Stimulated activated CD8-positive, alpha-beta memory T cell treated with anti-CD3 and anti-CD28 coated beads, Interleukin-4, amount 100 ng/mL, for 1 hour (primary cell): ENCODE data around the gene PRPF6.
"Not testable (repeated sequence)": the region's sequence is repeated elsewhere in the genome, so short reads cannot be mapped to it uniquely, and the experiment has no call there.

Experiments
- DNase-seq, 2 donors: peaks; one replicate each; pipeline ENCODE4 v3.0.0-alpha.2; 2020; ENCODE audit warnings: low read depth in 2 of 2, low spot score in 1 of 2

PRPF6 gene

DNA sequence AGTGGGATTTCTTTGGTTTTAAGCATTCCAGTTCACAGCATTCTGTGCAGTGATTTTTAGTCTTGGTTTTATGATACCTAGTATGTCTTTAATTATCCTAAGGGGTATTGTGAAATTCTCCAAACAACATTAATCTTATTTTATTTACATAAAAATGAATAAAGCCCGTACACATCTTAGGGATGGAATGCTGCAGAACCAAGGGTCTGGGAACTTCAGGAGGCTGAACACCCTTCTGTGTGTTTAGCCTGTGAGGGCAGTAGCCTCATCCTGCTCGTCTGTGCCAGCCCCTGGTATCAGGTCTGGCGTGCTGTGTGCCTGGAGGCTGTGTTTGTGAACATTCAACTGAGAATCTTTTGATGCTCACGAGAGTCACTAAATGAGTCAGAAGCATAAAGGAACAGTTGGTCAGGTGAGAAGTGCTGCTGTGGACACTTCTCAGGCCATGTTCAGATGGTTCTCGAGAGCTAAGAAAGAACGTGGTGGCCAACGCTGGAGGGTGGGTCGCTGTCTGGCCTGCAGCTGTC is 29.8 kb downstream of the PRPF6 start:
- DNase-seq, result no peak

DNA sequence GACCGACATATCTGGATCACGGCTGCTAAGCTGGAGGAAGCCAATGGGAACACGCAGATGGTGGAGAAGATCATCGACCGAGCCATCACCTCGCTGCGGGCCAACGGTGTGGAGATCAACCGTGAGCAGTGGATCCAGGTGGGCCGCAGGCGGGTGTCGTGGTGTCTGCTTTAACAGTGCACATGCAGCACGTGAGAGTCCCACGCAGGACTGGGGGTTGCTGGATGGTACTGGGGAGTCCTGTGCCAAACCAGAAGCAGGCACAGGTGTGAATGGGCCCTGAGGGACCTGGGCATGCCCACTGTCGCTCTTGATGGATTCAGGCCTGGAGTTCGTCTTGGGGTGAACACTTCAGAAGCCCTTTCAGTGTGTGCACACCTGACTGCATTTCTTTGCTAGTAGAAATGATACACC is 30.4 kb downstream of the PRPF6 start:
- no peak for DNase-seq

DNA sequence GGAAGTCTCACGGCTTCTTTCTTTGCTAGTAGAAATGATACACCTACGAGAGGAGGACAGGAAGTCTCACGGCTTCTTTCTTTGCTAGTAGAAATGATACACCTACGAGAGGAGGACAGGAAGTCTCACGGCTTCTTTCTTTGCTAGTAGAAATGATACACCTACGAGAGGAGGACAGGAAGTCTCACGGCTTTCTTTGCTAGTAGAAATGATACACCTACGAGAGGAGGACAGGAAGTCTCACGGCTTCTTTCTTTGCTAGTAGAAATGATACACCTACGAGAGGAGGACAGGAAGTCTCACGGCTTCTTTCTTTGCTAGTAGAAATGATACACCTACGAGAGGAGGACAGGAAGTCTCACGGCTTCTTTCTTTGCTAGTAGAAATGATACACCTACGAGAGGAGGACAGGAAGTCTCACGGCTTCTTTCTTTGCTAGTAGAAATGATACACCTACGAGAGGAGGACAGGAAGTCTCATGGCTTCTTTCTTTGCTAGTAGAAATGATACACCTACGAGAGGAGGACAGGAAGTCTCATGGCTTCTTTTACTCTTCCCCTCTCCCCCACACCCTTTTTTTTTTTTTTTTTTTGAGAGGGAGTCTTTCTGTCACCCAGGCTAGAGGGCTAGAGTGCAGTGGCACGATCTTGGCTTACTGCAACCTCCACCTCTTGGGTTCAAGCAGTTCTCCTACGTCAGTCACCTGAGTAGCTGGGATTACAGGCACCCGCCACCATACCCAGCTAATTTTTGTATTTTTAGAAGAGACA is 31.6 kb downstream of the PRPF6 start:
- DNase-seq, result not testable (repeated sequence)

- DNase-seq, result no peak
Measured at GRCh38 chr20:64015635-64016034, 34.7 kb downstream of the PRPF6 start.

GRCh38 chr20:64021124-64021975 is 40.4 kb downstream of the PRPF6 start:
- DNase-seq, result no peak

- DNase-seq, result no peak
Measured at GRCh38 chr20:64022671-64023360, 41.9 kb downstream of the PRPF6 start.

DNA sequence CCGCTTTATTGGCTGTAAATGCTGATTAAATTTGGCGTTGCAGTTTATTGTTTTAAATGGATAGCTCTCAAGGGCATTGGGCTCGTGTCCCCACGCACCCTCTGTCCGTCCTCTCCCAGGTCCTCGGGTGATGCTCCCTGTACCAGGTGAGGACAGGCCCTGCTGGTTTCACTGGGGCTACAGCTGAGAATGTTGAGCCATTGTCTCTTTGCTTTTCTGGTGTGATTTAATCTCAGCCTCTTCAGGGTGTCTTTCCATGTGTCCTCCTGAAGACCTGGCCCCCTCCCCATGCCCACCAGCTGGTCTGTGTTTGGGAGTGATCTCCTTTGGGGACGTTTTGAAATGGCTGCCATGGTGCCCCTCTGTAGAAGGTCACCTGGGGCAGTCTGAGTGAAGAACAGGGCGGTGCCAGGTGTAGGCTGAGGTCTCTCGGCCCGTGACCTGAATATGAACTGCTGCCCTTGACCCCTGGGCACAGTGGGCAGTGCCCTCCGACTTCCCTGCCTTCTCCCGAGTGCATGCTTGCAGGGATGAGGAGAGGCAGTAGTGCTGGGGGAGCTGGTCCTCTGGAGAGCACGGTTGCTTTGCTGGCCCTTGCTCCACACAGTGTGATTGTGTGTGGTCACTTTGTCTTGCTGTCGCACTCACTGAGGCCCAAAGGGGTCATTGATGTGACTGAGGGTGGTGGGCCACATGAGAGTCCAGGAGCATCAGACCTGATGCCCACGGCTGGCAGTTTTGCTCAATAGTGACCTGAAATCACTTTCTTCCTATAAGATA is 42.6 kb downstream of the PRPF6 start:
- DNase-seq, result no peak

DNA sequence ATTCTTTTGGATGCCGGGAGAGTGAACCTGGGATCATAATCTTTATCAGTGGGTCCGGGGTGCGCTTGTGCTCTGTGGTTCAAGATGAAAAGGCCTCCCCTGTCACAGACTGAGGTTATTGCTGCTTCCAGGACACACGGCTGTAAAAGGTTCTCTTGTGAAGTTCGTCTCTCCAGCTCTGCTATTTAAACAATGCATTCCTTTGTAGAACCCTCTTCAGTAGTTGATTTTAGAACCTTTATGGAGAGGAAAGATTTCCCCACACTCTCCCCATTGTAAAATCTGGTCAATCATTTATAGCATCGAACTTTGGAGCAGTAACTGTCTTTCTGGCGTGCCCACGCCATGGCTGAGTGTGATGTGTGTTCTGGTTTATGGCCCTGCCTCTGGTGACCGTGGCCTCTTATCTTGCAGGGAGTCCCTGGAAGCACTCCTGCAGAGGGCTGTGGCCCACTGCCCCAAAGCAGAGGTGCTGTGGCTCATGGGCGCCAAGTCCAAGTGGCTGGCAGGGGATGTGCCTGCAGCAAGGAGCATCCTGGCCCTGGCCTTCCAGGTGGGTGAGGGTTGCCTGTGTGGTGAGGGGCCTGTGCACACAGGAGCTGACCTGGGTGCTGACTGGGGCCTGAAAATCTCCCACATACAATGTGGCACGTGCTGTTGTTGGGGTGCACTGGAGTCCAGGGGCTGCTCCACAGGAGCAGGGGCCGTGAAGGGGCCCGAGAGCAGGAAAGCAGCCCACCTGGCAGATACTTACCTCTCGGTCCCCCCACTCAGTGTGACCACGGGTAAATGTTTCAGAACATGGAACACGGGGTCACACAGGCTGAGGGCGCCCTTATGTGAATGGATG is 43.4 kb downstream of the PRPF6 start:
- no peak for DNase-seq

GRCh38 chr20:64025101-64025825 is 44.3 kb downstream of the PRPF6 start:
- no peak for DNase-seq

- DNase-seq, result no peak
Measured at GRCh38 chr20:64025826-64026412, 45.0 kb downstream of the PRPF6 start.

DNA sequence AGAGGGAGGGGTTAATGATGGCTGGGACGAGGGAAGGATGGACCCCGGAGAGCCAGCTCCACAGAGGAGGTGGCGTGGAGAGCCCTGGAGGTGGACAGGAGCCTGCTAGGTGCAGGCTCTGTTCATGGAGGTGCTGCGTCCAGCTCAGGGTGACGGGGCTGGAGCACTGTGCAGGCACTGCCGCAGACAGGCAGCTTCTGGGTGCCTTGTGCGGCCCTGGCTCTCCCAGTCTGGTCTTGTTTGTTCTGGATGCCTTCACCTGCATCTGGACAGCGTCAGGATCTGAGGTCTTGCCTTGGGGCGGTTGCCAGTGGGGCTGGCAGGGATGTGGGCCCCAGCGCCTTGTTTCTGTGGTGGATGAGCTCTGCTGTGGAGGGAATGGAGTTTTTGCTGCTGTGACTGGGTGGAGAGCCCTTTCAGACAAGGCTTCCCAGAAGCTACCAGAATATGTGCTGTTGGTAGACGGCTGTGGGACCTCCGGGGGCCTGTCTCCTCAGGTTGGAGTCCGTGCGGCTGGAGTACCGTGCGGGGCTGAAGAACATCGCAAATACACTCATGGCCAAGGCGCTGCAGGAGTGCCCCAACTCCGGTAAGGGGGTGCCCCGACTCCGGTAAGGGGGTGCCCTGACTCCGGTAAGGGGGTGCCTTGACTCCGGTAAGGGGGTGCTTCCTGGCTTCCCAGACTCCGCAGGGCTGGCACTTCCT is 47.2 kb downstream of the PRPF6 start:
- DNase-seq, result no peak

DNA sequence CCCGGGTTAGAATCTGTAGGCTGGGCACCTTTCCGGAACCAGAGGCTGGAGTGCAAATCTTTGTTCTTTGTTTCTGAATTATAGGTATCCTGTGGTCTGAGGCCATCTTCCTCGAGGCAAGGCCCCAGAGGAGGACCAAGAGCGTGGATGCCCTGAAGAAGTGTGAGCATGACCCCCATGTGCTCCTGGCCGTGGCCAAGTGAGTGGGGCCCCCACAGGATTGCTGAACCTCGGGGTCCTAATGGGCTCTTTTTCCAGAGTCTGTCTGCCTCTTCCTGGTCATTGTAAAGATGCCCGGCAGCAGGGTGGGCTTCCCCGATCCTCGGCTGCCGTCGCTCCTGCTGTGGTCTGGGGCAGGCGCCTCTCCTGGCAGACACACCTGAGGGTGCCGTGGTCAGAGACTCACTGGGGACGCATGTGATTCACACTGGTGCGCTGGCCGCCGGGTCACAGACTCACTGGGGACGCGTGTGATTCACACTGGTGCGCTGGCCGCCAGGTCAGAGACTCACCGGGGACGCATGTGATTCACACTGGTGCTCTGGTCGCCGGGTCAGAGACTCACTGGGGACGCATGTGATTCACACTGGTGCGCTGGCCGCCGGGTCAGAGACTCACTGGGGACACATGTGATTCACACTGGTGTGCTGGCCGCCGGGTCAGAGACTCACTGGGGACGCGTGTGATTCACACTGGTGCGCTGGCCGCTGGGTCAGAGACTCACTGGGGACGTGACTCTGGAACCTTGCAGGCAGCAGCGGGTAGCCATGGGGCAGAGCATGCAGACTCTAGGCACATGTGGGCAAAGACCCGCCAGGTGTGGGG is 48.6 kb downstream of the PRPF6 start:
- no peak for DNase-seq

- DNase-seq, result no peak
Measured at GRCh38 chr20:64030371-64031134, 49.6 kb downstream of the PRPF6 start.

DNA sequence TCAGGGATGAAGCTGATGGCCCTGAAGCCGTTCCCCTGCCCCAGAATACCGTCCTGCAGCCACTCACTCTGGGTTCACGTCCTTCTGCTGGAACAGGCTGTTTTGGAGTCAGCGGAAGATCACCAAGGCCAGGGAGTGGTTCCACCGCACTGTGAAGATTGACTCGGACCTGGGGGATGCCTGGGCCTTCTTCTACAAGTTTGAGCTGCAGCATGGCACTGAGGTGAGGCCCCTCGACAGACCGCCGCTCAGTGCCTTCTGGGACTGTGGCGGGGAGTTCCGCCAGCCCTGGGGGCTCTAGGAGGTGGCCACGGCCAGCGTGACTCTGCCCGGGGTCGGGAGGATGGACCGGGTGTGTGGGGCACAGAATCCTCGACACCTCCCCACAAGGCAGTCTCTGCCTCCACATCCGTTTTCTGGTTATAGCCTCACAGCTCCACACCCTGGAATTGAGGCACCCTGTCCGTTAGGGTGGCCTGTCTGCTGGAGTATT is 50.9 kb downstream of the PRPF6 start:
- no peak for DNase-seq

DNA sequence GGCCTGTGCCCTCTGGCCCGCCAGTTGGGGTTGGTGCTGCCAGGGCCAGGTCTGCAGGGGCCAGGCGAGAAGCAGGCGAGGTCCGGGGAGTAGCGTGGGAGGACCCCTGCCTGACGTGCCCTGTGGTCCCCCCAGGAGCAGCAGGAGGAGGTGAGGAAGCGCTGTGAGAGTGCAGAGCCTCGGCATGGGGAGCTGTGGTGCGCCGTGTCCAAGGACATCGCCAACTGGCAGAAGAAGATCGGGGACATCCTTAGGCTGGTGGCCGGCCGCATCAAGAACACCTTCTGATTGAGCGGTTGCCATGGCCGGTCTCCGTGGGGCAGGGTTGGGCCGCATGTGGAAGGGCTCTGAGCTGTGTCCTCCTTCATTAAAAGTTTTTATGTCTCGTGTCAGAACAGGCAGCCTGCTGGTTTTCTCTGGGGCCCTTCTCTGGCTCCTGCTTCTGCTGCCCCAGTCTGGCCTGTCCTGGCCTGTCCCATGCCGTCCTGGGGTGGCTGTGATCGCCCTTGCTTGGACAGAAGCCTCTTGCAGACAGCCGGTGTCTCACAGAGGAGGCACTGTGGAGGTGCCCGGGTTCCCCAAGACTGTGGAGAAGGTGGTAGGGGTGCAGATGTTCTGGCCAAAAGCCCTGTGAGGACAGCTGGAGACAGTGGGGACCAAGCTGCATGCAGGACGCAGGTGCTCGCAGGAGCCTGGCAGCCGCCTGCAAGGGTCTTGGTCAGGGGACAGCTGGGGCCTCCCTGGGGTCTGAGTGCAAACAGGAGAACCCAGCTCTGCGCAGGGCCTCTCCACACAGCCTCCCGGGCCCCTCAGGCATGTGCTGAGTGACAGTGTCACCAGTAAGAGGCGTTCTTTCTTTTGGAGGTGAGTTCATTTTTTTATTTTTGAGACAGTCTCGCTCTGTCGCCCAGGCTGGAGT is 52.0 kb downstream of the PRPF6 start:
- no peak for DNase-seq
